ENCODE data around the gene LMTK2.

The LMTK2 gene

DNA sequence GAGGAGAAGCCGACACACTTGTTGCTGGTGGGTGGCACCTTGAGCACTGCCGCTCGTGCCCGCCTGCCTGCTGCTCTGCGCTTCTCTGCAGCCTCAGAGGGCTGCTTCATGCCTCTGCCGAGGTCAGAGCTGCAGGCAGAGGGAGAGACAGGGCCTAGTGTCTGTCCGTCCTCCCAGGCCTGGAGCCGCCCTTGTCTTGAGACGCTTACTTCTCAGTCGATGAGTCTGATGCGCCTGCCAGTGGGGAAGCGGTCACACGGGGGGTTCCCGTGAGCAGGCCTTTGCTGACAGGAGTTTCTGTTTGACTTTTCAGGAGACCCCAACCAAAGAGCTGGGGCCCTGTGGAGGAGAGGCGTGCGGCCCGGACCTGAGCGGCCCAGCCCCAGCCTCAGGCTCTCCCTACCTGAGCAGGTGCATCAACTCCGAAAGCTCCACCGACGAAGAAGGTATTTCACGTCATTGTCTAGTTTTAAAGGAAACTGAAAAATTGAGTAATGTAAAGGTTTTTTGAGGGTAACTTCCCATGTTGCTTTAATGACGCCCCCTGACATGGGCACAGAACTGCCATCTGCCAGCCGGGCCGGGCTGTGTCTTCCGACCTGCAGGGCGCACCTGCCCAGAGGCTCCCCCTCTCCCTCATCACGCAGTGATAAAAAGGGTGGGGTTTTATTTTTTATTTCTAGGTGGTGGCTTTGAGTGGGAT is 96.8 kb downstream of the LMTK2 start:
- no peak for DNase-seq (ENCODE audit: low read depth in 2 of 2)

DNA sequence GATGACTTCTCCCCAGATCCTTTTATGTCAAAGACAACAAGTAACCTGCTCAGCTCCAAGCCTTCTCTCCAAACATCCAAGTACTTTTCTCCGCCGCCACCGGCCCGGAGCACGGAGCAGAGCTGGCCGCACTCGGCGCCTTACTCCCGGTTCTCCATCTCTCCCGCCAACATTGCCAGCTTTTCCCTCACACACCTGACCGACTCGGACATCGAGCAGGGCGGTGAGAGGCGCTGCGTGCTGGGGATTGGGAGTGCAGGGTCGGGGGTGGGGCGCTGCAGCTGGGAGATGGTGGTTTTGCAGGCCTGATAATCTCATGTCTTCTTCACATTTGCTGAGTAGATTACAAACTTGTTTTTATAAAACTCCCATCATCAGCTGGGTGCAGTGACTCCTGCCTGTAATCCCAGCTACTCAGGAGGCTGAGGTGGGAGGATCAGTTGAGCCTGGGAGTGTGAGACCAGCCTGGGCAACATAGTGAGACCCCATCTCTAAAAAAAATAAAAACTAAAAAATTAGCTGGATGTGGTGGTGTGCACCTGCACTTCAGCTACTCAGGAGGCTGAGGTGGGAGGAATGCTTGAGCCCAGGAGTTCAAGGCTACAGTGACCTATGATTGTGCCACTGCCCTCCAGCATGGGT is 97.4 kb downstream of the LMTK2 start:
- no peak for DNase-seq (ENCODE audit: low read depth in 2 of 2)

DNA sequence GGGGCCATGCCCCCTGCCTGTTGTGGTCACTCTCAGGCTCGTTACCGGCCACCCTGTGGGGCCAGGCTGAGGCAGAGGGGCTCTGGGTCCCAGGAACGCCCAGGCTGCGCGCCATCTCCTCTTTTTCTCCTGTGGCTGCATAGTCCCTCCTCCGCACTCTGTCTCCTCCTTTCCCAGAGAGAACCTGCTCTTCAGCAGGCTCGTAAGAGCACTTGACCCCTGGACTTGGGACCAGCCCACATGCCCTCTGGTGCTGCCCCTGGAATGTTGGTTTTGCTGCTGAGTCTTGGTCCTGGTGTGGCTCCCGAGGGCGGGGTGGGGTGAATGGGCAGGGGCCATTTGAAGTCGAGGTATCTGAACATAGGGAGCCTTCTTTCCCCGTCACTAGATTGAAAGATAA is 98.0 kb downstream of the LMTK2 start:
- no peak for DNase-seq (ENCODE audit: low read depth in 2 of 2)

DNA sequence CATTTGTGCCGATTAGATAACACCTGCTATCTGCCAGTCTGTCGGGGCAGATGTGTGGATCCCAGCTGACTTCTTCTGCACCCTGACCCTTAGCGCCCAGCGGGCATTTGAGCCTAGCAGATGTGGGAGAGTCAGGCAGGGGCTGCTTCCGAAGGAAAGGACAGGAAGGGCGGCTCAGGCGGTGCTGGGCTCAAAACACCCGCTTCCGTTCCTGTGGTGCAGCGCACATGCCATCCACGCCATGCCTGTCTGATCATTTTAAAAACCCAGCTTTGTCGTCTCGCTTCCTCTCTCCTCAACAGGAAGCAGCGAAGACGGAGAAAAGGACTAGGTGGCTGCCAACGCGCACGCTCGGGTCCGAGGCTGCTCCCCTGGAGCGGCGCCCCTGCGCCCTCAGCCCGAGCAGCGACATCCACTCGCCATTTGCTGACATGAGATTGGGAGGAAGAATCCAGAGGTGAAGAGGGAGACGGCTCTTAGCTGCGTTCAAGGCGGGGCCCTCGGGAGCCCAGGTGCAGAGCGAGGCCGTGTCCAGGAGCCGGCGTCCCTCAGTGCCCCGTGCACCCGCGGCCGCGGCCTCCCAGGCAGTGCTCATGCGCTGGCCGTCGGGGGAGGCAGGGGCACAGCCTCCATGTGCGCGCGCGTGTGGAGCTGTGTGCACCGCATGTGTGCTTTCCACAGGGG is 98.6 kb downstream of the LMTK2 start:
- no peak for DNase-seq (ENCODE audit: low read depth in 2 of 2)

DNA sequence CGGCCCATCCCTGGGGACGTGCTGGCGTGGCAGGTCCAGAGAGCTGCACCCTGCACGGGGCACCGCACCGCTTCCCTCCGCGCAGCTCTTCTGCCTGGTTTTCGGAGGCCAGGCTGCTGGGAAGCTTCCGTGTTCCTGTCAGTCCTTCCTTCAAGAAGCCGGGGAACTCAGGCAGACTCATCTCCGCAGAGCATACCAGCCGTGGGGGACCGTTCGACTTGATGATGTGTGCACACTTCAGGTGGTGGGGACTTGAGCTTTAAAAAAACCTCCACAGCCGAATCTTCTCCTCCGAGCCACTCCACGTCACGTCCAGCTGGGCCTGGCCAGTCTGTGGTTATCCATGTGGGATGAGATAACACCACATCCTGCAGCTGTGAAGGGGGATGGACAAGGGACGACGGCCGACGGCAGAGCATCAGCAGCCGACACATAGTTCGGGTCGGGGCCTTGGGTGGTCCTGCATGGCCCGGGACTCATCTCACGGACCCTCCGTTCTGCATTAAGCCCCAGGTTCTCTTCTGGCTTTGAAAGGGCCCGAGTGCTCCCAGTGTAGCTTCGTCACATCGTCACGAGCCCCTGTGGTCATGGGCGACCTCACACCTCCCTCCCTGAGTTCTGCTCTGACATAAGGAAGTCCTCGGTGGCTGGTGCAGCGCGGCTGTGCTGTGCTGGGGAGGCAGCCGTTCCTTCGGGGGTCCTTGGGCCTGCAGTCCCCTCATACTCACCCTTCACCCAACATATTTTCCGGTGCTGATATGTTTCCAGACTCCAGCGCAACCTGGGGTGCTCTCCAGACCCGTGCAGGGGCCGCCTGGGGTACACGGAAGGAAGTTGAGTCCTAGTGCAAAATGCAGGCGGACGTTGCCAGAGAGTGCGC is 100.0 kb downstream of the LMTK2 start:
- no peak for DNase-seq (ENCODE audit: low read depth in 2 of 2)

DNA sequence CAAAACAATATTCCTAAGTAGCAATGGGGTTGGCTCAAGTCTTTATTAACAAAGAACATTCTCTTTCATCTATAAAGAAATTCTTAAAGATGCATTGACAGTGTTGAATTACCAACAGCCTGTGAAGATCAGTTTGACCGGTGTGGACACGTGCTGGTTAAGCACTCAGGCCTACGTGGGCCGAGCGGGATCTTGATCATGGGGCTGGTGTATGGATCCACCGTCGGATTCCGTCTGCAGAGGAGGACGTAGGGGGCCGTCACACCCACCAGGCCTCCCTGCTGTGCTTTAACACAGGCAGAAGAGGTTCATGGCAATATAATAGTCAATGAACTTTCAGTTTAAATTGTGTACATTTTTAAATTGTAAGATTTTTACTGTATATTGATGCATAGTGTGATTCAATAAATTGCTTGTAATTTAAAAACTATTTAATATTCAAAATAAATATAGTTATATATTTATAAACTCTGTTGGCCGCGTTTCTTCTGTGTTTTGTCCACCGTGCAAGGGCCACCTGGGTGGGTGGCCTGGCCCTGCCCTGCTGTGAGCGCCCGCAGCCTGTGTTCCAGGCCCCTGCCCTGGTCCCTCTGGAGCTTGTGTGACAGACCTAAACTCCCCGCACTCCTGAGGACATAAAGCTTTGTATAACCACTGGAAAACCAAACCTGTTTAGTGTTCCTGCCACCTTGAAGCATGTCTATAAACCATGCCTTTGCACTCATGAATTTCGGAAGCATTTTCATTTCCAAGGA is 102.7 kb downstream of the LMTK2 start:
- DNase-seq (ENCODE audit: low read depth in 2 of 2): no peak

DNA sequence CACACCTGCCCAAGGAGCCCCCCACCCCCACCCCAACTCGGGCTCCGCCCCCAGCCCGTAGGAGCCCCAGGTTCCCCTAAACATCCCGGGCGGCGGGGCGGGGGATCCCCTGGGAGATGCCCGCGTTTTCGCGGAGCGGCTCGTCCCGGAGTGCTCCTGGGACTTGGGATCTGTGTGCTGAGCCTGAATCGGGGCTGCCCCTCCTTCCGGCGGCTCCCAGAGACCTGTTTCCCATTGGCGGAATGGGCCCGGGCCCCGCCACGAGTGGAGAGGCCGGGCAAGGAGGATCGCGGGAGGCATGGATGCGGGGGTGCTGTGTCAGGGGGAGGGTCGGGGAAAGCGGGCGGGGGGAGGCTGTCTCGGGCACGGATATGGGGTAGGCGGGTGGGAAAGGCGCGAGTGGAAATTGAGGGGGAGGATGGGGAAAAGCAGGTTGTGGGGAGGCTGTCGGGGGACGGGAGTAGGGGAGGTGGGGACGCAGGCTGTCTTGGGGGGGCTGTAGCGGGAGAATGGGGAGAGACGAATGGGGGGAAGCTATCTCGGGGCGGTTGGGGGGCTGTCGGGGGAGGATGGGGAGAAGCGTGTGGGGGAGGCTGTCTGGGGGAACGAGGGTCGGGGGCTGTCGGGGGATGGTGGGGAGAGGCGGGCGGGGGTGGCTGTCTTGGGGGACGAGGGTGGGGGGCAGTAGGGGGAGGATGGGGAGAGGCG is 104.0 kb downstream of the LMTK2 start:
- no peak for DNase-seq (ENCODE audit: low read depth in 2 of 2)

DNA sequence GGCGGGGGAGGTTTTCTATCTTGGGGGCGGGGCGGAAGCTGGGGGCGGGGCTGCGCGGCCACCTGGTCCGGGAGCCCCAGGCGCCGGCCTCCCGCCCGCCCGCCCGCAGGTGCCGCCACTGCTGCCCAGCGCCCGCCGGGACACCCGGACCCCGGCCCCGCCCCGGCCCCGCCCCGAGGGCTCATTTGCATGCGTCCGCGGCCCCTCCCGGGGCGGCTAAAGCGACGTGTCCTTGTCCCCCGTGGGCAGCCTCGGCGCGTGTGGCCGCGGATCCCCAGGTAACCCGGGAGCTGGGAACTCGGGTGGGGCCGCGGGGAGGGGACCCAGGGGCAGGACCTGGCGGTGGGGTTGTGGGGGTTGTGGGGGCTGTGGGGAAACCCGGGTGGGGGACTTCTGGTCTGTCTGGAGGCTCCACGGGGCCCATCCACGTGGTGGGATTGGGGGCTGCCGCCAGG is 104.6 kb downstream of the LMTK2 start, which contains the start of gene BHLHA15:
TSS of gene BHLHA15 (plus strand) at position 219 of the 455 bp plus-strand sequence. CDS start 871 bp downstream, outside the sequence.
- no peak for DNase-seq (ENCODE audit: low read depth in 2 of 2)

DNA sequence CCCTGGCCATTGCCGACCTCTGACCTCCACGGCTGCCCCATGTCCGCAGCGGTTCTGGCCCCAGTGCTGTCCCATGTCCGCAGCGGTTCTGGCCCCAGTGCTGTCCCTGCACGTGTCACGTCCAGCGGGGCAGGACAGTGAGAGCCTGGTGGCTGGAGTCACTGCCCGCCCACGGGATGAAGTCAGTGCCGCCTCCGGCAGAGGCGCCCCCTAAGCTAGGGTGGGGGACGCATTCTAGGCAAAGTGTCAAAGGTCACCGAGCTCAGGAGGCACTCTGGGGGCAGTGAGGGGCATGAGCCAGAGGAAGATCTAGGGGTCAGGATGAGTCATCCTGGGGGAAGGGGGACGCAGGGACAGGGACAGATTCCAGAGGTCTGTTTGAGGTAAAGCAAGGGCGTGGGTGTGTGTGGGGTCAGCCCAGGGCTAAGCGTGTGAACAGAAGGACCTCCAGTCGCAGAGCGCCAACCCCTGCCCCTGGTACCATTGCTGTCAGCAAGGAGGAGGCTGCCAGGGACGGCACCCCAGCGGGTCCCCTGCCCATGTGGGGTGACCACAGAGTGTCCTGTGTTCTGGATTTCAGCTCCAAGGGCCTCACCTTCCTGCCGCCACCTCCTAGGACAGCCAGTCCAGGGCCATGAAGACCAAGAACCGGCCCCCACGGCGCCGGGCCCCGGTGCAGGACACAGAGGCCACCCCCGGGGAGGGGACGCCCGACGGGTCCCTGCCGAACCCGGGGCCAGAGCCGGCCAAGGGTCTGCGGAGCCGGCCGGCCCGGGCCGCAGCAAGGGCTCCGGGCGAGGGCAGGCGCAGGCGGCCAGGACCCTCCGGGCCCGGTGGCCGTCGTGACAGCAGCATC is 105.2 kb downstream of the LMTK2 start:
- no peak for DNase-seq (ENCODE audit: low read depth in 2 of 2)

DNA sequence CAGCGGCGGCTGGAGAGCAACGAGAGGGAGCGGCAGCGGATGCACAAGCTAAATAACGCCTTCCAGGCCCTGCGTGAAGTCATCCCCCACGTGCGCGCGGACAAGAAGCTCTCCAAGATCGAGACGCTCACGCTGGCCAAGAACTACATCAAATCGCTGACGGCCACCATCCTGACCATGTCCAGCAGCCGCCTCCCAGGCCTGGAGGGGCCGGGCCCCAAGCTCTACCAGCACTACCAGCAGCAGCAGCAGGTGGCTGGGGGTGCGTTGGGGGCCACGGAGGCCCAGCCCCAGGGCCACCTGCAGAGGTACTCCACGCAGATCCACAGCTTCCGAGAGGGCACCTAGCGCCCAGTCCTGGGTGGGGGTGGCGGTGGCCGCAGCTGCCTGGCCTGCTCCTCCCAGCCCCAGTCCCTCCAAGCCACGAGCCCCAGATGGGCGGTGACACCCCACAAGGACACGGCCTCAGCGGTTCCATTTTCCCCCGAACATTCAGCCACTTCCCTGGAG is 105.9 kb downstream of the LMTK2 start:
- no peak for DNase-seq (ENCODE audit: low read depth in 2 of 2)

DNA sequence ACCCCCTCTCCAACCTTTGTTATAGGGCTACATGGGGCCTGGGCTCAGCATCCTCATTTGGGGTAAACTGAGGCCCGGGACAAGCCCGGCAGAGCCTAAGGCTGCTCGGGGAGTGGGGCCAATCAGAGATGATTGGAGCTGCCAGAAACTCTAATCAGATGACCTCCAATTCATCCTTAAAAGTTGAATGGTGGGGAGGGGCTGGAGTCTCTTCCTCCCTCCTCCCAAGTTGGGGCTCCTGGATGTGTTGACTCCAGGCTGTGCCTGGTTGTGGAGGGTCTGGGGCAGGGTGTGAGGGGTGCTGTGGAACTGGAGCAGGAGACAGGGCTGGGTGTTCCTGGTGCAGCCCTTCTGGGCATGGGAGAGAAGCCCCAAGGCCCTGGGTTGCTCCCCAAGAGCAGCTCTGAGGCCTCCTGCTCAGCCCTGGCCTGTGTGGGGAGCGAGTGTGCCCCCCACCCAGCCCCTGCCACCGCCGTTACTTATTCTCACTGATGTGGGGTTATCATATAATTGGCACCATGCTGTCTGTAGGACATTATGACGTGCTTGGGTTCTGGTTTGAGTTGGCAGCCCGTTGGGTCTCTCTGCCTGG is 106.7 kb downstream of the LMTK2 start:
- DNase-seq (ENCODE audit: low read depth in 2 of 2): no peak

DNA sequence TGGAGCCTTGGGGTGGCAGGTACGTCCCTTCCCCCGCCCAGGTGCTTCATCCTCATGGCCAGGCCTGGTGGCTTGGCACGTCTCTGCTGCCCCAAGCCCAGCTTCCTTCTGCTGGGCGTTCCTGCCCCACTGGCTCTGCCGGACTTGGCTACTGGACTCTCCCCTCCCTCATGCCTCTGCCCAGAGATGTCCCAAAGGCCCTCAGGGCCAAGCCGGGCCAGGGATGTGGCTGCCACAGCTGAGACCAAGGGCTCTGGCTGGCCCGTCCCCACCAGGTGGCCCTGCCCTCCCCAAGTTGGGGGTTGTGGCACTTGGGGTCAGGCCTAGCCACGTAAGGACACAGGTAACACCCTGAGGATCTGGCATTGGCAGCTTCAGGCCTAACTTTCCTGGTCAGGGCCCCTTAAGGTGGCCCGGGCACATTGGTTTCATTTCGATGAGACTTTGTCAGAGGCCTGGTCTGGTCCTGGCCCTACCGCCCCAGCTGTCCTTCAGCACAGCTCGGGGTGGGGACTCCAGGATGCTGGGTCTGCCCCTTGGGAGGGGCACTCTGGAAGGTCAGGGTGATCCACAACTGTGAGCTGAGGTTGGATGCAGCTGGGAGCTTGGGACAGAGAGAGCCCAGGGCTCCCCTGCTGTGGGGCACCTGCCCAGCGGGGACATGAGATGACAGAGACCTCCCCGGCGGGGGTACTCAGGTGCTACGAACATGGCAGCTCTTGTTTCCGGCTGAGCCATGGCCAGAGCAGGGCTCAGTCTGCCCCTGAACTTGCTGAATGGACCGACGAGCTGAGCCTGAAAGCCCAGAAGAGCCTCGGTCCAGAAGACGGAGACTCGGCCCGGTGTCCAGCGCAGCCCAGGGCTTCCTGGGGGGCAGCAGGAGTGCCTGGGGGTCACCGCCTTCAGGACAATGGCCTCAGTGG is 107.5 kb downstream of the LMTK2 start:
- no peak for DNase-seq (ENCODE audit: low read depth in 2 of 2)

DNA sequence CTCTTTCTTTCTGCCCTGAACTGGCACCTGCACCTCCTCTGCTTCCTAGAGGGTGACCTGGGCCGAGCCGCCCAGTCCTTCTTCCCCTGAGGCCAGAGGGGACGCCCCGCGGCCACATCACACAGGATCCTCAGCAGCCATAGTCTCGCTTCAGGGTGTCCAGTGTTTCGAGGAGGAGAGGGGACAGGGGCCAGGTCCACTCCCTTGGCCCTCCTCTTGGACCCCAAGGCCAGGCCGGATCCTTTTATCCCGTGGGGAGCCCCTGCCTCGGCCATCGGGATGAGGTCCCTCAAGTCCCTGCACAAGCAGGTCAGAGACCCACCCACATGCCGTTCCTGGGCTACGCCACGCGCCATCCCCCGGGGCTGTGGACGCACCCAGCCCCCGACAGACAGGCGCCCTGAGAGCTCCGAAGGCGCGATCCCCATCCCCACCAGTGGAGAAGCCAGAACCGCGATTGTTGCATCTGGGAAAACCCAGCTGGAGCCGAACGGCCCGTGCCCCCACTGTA is 108.2 kb downstream of the LMTK2 start:
- no peak for DNase-seq (ENCODE audit: low read depth in 2 of 2)

DNA sequence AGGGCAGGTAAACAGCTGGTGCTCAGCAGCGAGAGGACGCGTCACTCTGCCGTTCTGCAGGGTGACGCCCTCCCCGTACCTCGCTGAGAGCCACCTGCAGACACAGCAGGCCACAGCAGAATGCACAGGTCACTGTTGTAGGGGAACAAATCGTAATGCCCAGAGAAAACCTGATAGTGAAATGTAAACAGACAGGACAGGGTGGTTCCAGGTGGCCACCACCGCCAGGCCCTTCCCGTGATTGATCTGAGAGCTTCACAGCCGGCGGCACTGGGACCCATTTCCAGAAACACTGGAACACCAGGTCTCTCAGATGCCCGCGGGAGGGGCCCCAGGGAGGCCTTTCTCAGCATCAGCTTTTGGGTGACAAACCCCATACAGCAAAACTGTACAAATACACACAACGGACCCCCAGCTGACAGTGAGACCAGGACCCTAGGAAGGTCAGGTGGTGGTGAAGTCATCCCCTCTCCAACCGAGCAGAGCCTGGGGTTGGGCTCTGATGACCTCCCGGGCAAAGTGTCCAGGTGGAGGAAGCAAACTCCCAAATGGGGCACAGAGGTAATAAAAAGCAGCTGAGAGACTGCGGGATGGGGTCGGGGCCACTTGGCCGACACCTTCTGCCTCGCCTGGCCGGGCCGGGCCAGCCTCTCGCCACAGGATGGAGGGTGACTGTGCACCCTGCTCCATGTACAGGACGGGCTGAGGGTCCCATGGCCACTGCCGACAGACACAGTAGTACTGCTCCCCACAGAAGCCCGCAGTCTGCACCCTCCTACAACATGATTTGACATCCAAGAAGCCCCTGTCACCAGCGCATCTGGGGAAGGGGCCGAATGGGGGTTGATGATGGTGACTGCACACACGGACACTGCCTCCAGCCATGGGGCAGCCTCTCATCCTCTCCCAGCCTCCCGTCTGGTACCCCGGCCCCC is 109.2 kb downstream of the LMTK2 start:
- DNase-seq (ENCODE audit: low read depth in 2 of 2): no peak

DNA sequence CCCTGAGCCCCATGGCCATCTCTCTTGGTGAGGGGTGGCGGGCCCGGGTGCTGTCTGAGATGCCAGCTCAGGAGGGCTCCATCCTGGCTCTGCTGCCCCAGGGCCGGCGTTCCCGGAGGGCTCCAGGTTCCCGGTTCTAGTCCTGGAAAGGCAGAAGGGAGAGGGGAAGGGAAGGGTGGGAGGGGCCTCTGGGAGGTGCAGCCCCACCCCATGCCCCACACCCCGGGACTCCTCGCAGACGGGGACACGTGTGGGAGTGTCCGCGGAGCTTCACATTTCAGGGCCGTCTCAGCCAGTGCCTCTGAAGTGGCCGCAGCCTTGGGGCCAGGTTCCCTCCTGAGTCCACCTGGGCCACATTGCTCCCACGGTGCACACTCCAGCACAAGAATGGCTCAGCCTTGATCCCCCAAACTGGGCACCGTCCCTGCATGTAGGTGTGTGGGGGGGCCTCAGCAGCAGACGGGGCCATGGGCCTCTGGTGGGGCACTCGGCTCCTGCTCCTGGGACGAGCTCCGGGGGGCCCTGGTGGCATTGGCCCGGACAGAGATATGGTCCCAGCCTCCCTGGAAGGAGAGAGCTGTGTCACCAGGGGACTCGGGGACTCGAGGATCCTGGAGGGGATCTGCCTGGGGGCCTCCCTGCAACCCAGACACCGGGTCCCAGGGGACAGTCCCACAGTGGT is 110.4 kb downstream of the LMTK2 start:
- no peak for DNase-seq (ENCODE audit: low read depth in 2 of 2)
